ENCODE results near the gene STK16. TPM values are rescaled to one million over a fixed set of nuclear protein-coding genes. Genes with fewer than 3 reads are reported as not detected.

Gene STK16
- total and polyA plus RNA-seq, 2 of the 13 experiments (the other 11 are each of a cell fraction or from before 2014, with no cell fraction given): 28.0 to 50.9 TPM

DNA sequence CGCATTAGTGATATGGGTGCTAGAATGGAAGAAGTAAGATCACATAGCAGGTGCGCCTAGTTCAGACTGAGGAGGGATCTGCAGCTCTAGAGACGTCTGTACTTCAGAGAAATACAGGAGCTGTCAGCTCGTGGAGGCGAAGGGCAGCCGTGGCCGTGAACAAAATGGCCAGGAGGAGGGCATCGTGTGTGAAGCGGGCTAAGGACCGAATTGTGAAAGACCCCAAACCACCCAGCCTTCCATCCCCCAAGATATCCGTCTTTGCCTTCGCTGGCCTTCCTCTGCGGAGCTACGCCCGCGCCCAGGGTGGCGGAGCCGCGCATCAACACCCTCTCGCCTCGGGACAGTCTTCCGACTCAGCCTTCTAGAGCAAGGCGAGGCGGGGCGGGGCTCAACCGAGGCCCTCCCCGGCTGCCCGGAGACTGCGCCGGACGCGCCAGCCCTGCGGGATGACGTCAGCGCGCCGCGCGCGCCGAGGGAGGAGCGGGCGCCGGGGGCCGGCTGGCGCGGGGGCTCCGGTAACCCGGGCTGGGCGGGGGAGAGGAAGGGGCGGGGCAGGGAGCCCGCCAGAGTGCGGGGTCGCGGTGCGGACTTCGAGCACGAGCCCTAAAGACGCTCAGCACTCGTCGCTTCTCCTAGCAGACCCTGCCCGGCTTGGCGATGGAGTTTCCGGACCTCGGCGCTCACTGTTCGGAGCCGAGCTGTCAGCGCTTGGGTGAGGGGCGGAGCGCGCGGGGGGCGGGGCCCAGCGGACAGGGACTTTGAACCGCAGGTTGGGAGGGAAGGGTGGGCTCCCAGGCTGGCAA is 38.7 kb upstream of the STK16 start, which contains the start of gene ZFAND2B (continued):
- TF ChIP-seq, protein P1, sequence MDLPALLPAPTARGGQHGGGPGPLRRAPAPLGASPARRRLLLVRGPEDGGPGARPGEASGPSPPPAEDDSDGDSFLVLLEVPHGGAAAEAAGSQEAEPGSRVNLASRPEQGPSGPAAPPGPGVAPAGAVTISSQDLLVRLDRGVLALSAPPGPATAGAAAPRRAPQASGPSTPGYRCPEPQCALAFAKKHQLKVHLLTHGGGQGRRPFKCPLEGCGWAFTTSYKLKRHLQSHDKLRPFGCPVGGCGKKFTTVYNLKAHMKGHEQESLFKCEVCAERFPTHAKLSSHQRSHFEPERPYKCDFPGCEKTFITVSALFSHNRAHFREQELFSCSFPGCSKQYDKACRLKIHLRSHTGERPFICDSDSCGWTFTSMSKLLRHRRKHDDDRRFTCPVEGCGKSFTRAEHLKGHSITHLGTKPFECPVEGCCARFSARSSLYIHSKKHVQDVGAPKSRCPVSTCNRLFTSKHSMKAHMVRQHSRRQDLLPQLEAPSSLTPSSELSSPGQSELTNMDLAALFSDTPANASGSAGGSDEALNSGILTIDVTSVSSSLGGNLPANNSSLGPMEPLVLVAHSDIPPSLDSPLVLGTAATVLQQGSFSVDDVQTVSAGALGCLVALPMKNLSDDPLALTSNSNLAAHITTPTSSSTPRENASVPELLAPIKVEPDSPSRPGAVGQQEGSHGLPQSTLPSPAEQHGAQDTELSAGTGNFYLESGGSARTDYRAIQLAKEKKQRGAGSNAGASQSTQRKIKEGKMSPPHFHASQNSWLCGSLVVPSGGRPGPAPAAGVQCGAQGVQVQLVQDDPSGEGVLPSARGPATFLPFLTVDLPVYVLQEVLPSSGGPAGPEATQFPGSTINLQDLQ (CRISPR knock-in tag; IDR thresholded peaks at IDR 0.05): 0 out of 2 replicates have a peak, but pooled peaks have one; percentile 17
- TF ChIP-seq ZNF572 (CRISPR knock-in tag; IDR thresholded peaks at IDR 0.05) (0 out of 2 replicates have a peak, but pooled peaks have one; percentile 33), ZNF660 (CRISPR knock-in tag; IDR thresholded peaks at IDR 0.05; ENCODE audit: borderline replicate concordance, low read depth) (no peak), MTF1 (CRISPR knock-in tag; IDR thresholded peaks at IDR 0.05) (no peak; the same call in 1 of the 2 replicates), ETV5 (CRISPR knock-in tag; IDR thresholded peaks at IDR 0.05; ENCODE audit: borderline replicate concordance) (peak; percentile 13; the same call in 1 of the 2 replicates), JUND (CRISPR knock-in tag; IDR thresholded peaks at IDR 0.05) (0 out of 2 replicates have a peak, but pooled peaks have one; percentile 68), ZNF781 (CRISPR knock-in tag; IDR thresholded peaks at IDR 0.05; ENCODE audit: borderline replicate concordance, not compliant biosample characterization) (no peak), ZC3H4 (CRISPR knock-in tag; IDR thresholded peaks at IDR 0.05; ENCODE audit: borderline replicate concordance) (peak; percentile 66; the same call in 1 of the 2 replicates), CHD2 (IDR thresholded peaks at IDR 0.05; ENCODE audit: low read depth, low read length) (peak; percentile 42; the same call in 1 of the 2 replicates), ZNF367 (CRISPR knock-in tag; IDR thresholded peaks at IDR 0.05; ENCODE audit: borderline replicate concordance) (no peak), ZNF160 (CRISPR knock-in tag; IDR thresholded peaks at IDR 0.05) (peak; percentile 89), ASH2L (IDR thresholded peaks at IDR 0.05; ENCODE audit: insufficient read length, low read depth, low read length) (peak; percentile 92), ATF7-NPFF (CRISPR knock-in tag; IDR thresholded peaks at IDR 0.05; ENCODE audit: low read depth) (peak; percentile 96), ZNF333 (CRISPR knock-in tag; IDR thresholded peaks at IDR 0.05; ENCODE audit: borderline replicate concordance) (peak; percentile 98), THAP11 (CRISPR knock-in tag; IDR thresholded peaks at IDR 0.05) (peak; percentile 80), KAT7 (CRISPR knock-in tag; IDR thresholded peaks at IDR 0.05; ENCODE audit: borderline replicate concordance) (no peak; the same call in 1 of the 2 replicates), HDAC1 (CRISPR knock-in tag; IDR thresholded peaks at IDR 0.05) (peak; percentile 68; the same call in 1 of the 2 replicates), YEATS2 (CRISPR knock-in tag; IDR thresholded peaks at IDR 0.05; ENCODE audit: borderline replicate concordance) (peak; percentile 67; the same call in 1 of the 2 replicates), ATF7 (IDR thresholded peaks at IDR 0.05) (peak; percentile 92), ATF7 (CRISPR knock-in tag; IDR thresholded peaks at IDR 0.05) (peak; percentile 72; the same call in 1 of the 2 replicates), ZNF558 (CRISPR knock-in tag; IDR thresholded peaks at IDR 0.05; ENCODE audit: borderline replicate concordance) (peak; percentile 87; the same call in 1 of the 2 replicates)
- TF ChIP-seq, protein P2, sequence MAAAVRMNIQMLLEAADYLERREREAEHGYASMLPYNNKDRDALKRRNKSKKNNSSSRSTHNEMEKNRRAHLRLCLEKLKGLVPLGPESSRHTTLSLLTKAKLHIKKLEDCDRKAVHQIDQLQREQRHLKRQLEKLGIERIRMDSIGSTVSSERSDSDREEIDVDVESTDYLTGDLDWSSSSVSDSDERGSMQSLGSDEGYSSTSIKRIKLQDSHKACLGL (CRISPR knock-in tag; IDR thresholded peaks at IDR 0.05): peak; percentile 74
- TF ChIP-seq, protein P3, sequence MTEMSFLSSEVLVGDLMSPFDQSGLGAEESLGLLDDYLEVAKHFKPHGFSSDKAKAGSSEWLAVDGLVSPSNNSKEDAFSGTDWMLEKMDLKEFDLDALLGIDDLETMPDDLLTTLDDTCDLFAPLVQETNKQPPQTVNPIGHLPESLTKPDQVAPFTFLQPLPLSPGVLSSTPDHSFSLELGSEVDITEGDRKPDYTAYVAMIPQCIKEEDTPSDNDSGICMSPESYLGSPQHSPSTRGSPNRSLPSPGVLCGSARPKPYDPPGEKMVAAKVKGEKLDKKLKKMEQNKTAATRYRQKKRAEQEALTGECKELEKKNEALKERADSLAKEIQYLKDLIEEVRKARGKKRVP (CRISPR knock-in tag; IDR thresholded peaks at IDR 0.05): peak in 1 of 2 experiments; percentile 48; a peak in 2 of 4 replicates
- TF ChIP-seq, protein P4, sequence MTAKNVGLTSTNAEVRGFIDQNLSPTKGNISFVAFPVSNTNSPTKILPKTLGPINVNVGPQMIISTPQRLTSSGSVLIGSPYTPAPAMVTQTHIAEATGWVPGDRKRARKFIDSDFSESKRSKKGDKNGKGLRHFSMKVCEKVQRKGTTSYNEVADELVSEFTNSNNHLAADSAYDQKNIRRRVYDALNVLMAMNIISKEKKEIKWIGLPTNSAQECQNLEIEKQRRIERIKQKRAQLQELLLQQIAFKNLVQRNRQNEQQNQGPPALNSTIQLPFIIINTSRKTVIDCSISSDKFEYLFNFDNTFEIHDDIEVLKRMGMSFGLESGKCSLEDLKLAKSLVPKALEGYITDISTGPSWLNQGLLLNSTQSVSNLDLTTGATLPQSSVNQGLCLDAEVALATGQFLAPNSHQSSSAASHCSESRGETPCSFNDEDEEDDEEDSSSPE (CRISPR knock-in tag; IDR thresholded peaks at IDR 0.05): peak; percentile 36; the same call in 1 of the 2 replicates
